ENCODE measurements around the gene MMP23B. TPM values are rescaled to one million over a fixed set of nuclear protein-coding genes. Genes with fewer than 3 reads are reported as not detected.
"Not testable (repeated sequence)": the region's sequence is repeated elsewhere in the genome, so short reads cannot be mapped to it uniquely, and the experiment has no call there.

MMP23B gene
- 1.3 TPM for total RNA-seq

DNA sequence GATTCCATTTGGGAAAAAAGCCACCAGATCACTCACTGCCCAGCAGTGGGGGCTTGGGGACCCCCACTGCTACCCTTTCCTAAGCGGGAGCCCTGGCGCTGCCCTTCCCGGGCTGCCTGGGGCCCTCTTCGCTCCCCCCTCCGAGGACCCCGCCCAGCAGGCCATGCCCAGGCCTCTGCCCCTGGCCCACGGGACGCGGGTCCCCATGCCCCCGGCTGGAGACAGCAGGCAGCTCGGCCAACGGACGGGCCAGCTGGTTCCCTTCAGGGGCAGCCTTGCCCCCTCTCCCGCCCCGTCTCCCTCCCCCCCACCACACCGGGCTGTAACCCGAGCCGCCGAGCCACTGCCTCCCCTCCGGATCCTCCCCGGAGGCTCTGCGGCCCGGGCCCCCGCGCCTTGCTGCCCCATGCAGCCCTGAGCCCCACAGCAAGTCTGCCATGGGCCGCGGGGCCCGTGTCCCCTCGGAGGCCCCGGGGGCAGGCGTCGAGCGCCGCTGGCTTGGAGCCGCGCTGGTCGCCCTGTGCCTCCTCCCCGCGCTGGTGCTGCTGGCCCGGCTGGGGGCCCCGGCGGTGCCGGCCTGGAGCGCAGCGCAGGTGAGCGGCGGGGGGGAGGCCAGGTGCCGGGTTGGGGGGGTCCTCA is at the start of gene MMP23B:
TSS of gene MMP23B (plus strand) at position 392 of the 639 bp plus-strand sequence. CDS start at position 438, 46 bp downstream.
- Histone ChIP-seq H3K4me3 (ENCODE audit: low read length) (peak within 1 kb of the TSS; percentile 22), H3K4me1 (ENCODE audit: insufficient read depth, low read length) (peaks cover 5% of the 10 kb centered on the region), H3K27me3 (ENCODE audit: insufficient read depth, low read length) (peaks cover 3% of the 10 kb centered on the region), H3K9me3 (ENCODE audit: low read depth, low read length) (no peaks in the 10 kb centered on the region)

DNA sequence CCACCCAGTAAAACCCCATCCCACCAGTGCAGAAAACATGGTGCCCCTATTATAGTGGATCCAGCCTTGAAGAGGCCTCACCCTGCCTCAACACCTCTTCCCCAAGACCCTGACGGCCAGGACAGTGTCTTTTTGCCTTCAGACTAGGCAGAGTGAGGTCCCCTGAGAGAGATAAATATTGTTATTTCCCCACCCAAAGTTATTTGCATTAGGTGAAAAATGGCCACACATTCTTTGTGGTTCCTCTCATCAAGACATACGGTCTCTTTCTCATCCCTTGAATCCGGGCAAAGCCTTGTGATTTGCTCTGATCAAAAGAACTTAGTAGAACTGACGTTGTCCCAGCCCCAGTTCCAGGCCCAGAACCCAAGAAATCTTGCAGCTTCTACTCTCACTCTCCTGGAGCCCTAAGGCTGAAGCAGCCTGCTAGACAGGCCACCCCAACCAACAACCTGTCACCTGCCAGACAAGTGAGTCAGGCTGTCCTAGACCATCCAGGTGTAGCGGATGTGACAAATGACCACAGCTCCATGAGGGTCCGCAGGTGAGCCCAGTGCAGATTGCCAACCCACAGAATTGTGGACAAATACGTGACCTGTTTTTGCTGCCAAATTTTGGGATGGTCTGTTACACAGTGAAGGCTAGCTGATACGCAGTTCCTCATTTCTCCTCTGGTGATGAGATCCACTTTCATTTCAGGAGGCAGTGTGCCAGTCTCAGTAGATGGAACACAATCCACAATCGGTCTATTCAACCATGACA is 49.2 kb upstream of the MMP23B start:
- no peaks in the 10 kb centered on the region for H3K4me1 ChIP-seq (ENCODE audit: insufficient read depth, low read length)
- H3K27me3 ChIP-seq (ENCODE audit: insufficient read depth, low read length), result peaks cover 5% of the 10 kb centered on the region
- no peak overlapping the region for H3K4me3 ChIP-seq (ENCODE audit: low read length)
- H3K9me3 ChIP-seq (ENCODE audit: low read depth, low read length), result no peaks in the 10 kb centered on the region

DNA sequence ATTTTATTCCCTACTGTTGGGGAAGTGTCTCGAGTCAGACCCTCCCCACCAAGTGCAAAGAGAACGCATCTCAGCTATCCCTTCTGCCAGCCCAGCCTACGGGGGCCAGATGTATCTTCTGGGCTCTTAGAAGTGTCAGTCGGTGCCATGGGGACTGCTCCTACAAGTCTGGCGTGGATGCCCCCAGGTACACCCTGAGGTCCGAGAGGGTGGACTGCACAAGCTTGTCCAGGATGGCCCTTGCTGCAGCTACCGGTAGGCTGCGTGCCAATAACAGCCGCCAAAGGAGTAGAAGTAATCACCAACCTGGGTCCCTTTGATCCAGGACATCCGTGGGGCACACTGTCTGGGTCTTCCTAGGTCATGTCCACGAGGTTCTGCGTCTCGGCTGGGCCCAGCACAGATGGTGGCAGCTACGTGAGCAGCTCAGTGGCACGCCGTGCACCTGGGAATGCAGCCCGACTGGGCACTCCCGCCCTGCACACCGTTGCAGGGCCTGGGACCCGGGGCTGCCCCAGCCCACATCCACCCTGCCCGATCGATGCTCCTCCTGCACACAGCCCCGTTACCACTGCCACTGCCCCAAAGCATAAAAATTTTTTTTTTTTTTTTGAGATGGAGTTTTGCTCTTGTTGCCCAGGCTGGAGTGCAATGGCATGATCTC is 48.5 kb upstream of the MMP23B start:
- no peak overlapping the region for H3K4me3 ChIP-seq (ENCODE audit: low read length)
- H3K9me3 ChIP-seq (ENCODE audit: low read depth, low read length), result no peaks in the 10 kb centered on the region
- no peaks in the 10 kb centered on the region for H3K4me1 ChIP-seq (ENCODE audit: insufficient read depth, low read length)
- peaks cover 5% of the 10 kb centered on the region for H3K27me3 ChIP-seq (ENCODE audit: insufficient read depth, low read length)

DNA sequence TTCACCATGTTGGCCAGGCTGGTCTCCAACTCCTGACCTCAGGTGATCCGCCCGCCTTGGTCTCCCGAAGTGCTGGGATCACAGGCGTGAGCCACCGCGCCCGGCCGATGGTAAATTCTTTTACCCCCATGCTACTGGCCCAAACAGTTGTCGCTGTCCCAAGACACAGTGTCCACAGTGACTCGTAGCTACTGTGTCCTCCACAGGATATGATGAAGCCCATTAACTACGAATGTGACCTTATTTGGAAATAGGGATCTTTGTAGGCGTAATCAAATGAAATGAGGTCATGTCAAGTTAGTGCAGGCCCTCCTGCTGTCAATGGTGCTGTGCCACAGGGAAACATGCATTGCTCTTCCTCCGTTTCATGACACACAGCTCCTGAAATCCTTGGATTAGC is 40.5 kb upstream of the MMP23B start:
- no peaks in the 10 kb centered on the region for H3K27me3 ChIP-seq (ENCODE audit: insufficient read depth, low read length)
- no peaks in the 10 kb centered on the region for H3K4me1 ChIP-seq (ENCODE audit: insufficient read depth, low read length)
- no peak overlapping the region for H3K4me3 ChIP-seq (ENCODE audit: low read length)
- H3K9me3 ChIP-seq (ENCODE audit: low read depth, low read length), result no peaks in the 10 kb centered on the region

DNA sequence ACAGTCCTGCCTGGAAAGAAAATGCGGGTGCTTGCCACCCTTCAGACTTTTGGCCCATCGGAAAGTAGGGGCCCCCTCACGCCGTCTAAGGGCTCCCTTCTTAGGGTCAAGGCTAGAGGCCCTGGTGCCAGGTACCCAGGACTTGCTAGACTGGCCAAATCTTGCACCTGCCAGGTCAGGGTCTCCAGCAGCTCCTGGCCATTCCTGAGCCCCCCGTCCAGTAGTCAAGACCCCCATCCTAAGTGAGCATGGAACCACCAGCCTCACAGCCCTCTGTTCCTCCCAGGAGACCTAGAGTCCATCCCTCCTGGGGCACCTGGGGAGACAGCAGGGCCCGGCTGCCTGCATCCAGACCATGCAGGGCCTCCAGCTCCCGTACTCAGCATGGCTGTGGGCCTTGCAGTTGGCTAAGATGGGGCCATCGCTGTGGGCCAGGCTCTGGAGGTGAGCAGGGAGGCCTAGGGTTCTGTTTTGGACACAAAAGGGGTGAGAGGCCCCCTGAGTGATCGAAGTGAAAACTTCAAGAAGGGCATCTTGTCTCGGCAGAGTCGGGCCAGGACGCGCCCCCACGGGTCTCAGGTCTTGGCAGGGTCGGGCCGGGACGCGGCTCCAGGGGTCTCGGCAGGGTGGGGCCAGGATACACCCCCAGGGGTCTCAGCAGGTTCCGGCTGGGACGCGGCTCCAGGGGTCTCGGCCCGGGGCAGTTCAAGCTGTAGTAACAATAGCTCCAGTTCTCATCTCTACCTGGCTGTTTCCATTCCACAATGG is 38.0 kb upstream of the MMP23B start:
- H3K4me3 ChIP-seq (ENCODE audit: low read length), result no peak overlapping the region
- no peaks in the 10 kb centered on the region for H3K9me3 ChIP-seq (ENCODE audit: low read depth, low read length)
- peaks cover 2% of the 10 kb centered on the region for H3K4me1 ChIP-seq (ENCODE audit: insufficient read depth, low read length)
- no peaks in the 10 kb centered on the region for H3K27me3 ChIP-seq (ENCODE audit: insufficient read depth, low read length)

DNA sequence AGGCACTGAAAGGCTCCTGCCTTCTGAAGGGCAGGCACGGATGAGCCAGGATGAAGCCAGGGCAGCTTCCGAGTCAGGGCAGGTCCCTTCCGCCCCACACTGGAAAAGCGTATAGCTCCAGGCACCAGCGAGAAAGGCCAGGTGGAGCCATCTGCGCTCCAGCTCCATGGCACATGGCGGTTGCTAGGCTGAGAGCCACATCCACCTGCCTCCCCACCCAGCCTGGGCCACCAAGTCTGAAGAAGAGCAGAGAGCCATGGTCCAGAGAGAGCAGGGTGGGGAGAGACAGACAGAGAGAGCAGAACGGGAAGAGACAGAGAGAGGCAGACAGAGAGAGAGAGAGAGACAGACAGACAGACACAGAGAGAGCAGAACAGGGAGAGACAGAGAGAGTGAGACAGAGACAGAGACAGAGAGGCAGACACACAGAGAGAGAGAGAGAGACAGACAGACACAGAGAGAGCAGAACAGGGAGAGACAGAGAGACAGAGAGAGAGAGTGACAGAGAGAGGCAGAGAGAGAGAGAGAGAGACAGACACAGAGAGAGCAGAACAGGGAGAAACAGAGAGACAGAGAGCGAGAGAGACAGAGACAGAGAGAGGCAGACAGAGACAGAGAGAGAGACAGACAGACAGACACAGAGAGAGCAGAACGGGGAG is 37.2 kb upstream of the MMP23B start:
- H3K4me1 ChIP-seq (ENCODE audit: insufficient read depth, low read length), result peaks cover 7% of the 10 kb centered on the region
- H3K27me3 ChIP-seq (ENCODE audit: insufficient read depth, low read length), result no peaks in the 10 kb centered on the region
- H3K9me3 ChIP-seq (ENCODE audit: low read depth, low read length), result no peaks in the 10 kb centered on the region
- H3K4me3 ChIP-seq (ENCODE audit: low read length), result no peak overlapping the region

DNA sequence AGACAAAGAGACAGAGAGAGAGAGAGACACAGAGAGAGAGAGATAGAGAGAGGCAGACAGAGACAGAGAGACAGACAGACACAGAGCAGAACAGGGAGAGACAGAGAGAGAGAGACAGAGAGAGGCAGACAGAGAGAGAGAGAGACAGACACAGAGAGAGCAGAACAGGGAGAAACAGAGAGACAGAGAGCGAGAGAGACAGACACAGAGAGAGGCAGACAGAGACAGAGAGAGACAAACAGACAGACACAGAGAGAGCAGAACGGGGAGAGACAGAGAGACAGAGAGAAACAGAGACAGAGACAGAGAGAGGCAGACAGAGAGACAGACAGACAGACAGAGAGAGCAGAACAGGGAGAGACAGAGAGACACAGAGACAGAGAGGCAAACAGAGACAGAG is 36.6 kb upstream of the MMP23B start:
- not testable (repeated sequence) for H3K4me3 ChIP-seq (ENCODE audit: low read length); H3K27me3 ChIP-seq (ENCODE audit: insufficient read depth, low read length); H3K4me1 ChIP-seq (ENCODE audit: insufficient read depth, low read length); H3K9me3 ChIP-seq (ENCODE audit: low read depth, low read length)

DNA sequence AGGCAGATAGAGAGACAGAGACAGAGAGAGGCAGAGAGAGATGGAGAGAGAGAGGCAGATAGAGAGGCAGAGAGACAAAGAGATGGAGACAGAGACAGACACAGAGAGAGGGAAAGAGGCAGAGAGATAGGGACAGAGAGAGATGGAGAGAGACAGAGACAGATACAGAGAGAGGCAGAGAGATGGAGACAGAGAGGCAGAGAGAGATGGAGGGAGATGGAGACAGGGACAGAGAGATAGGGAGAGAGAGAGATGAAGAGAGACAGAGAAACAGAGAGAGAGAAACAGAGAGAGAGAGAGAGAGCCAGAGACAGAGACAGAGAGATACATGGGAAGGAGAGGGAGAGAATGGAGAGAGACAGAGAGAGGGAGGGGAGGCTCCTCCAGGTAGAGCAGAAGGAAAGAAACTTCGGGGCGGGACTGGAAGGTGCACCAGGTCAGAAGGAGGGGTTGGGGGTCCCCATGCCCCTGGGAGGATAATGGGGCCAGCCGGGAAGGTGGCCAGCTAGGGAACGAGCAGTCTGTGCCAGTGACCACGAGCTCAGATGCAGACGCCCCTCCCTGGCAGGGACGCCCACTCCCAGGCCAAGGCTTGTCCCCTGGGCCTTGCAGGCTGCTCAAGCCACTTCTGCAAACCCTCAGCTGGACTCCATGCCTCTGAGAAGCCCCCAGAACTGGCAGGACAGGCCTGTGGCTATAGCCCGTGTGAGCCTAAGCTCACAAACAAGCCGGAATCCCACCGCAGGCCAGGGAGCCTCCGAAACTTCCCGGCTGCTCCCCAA is 35.3 kb upstream of the MMP23B start:
- Histone ChIP-seq H3K27me3 (ENCODE audit: insufficient read depth, low read length) (no peaks in the 10 kb centered on the region), H3K4me1 (ENCODE audit: insufficient read depth, low read length) (peaks cover 15% of the 10 kb centered on the region), H3K9me3 (ENCODE audit: low read depth, low read length) (no peaks in the 10 kb centered on the region), H3K4me3 (ENCODE audit: low read length) (no peak overlapping the region)

DNA sequence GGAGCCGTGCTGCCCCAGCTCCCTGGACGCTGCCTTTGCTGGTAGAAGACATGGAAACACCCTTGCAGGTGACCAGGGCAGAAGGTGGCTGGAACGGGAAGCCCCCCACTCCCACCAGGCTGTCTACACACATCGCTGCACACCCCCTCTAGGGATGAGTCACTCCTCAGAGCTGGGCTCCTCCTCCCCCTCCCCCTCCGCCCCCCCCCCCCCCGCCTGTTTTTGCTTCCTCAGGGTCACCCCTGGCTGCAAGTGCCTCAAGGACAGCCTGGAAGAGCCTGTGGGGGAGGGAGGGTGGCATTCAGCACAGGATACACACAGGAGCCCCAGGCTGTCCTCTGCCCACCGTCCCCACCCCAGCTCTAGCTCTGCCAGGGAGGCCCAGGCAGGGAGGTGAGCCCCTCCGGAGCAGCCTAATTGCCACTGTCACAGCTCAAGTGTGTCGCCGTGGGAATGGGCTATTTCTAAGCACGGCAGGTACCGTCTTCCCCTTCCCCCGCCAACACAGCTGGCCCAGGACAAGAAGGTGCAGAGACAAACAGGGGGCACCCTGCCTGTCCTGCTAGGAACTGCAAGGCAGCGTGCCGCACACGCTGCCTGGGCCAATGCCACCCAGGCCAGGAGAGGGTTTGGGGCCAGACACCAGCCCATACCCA is 34.6 kb upstream of the MMP23B start:
- H3K27me3 ChIP-seq (ENCODE audit: insufficient read depth, low read length), result no peaks in the 10 kb centered on the region
- no peaks in the 10 kb centered on the region for H3K9me3 ChIP-seq (ENCODE audit: low read depth, low read length)
- H3K4me3 ChIP-seq (ENCODE audit: low read length), result no peak overlapping the region
- peaks cover 22% of the 10 kb centered on the region for H3K4me1 ChIP-seq (ENCODE audit: insufficient read depth, low read length)

DNA sequence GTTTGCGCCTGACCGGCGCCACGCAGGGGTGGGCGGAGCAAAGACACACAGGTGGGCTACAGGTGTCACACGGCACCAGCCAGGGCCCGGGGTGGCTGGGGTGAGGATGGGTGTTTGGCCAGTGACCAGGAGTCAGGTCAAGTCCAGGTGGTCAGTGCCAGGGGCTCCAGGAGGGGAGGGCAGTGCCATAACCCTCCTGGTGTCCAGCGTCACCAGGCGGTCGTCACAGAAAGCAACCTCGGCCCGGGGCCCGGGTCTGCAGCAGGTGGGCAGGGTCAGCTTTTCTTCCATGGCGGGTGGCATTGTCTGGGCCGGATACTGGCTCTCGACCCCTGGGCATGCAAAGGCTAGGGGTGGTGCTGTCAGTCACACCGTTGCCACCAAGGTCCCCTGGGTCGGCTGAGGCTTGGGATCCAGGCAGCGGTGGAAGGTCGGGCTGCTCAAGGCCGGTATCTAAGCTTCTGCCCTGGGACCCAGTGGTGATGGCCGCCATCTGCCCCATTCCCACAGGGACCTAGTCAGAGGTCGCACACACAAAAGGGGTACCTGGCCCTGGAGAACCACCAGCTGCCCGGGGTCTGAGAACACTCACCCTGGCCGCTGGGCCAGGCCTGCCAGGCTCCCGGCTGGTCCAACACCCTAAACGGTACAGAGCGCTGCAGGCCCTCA is 33.8 kb upstream of the MMP23B start:
- Histone ChIP-seq H3K27me3 (ENCODE audit: insufficient read depth, low read length) (no peaks in the 10 kb centered on the region), H3K4me3 (ENCODE audit: low read length) (no peak overlapping the region), H3K4me1 (ENCODE audit: insufficient read depth, low read length) (peaks cover 27% of the 10 kb centered on the region), H3K9me3 (ENCODE audit: low read depth, low read length) (no peaks in the 10 kb centered on the region)

DNA sequence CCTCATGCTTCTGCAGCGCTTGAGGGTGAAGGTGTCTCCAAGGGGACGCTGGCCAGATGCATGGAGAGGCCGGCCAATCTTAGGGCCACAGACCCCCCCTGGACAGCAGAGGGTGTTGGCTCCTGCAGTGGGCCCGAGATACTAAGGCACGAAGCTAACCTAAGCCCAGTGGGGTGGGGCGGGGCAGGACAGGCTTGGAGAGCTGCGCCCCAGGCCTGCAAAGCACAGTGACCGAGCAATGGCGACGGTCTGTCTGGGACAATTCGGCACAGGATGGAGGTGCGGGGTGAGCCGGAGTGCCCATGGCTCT is 33.3 kb upstream of the MMP23B start:
- Histone ChIP-seq H3K4me3 (ENCODE audit: low read length) (no peak overlapping the region), H3K4me1 (ENCODE audit: insufficient read depth, low read length) (peaks cover 27% of the 10 kb centered on the region), H3K9me3 (ENCODE audit: low read depth, low read length) (no peaks in the 10 kb centered on the region), H3K27me3 (ENCODE audit: insufficient read depth, low read length) (no peaks in the 10 kb centered on the region)

DNA sequence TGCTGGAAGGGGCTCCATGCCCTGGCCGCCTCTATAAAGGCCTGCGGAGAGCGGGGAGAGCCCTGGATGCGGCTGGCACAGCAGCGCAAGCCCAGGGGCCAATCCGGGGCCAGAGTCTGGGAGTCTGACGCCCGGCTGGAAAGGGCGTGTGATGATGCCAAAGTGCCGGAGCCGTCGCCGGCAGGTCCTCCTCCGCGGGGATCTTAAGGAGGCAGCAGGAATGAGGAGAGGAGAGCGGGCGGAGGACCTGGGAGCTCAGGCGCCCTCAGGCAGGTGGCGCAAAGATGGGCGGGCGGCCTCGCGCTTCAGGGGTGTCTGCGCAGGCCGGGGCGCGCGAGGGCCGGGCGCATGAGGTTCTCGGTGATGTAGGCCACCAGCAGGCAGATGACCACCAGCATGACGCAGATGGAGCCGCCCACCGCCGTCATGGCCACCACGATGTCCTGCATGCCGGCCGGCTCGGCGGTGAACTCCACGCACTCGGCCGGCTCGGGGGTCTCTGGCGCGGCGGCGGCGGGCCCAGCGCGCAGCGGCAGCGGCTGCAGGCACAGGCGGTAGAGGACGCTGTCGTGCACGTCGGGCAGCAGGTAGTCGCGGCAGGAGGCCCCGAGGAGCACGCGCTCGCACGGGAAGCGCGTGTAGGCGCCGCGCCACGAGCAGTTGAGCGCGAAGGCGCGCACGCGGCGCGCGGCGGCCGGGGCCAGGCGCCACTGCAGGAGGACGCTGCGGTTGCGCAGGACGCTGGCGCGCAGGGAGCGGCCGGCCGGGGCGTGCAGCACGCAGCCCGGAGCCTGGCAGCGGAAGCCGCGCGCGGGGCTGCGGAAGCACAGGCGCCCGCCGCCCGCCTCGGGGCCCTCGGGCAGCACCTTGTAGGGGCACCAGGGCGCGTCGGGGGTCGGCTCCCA is 32.7 kb upstream of the MMP23B start:
- H3K4me3 ChIP-seq (ENCODE audit: low read length), result no peak overlapping the region
- peaks cover 27% of the 10 kb centered on the region for H3K4me1 ChIP-seq (ENCODE audit: insufficient read depth, low read length)
- no peaks in the 10 kb centered on the region for H3K27me3 ChIP-seq (ENCODE audit: insufficient read depth, low read length)
- no peaks in the 10 kb centered on the region for H3K9me3 ChIP-seq (ENCODE audit: low read depth, low read length)

Measured in mononuclear cell (primary cell).